Erythroblast (primary cell): ENCODE results near the gene LHFPL4.

ENCODE experiments used
- GATA1 ChIP-seq: IDR thresholded peaks from 2 replicates; pipeline ENCODE4 v1.6.1; 2011; ENCODE audit warnings: low read depth, mild to moderate bottlenecking, control low read depth, low read length, moderate library complexity
- POLR2A ChIP-seq: IDR thresholded peaks from 2 replicates; pipeline ENCODE4 v1.6.1; 2011; ENCODE audit warnings: mild to moderate bottlenecking, low read length

DNA sequence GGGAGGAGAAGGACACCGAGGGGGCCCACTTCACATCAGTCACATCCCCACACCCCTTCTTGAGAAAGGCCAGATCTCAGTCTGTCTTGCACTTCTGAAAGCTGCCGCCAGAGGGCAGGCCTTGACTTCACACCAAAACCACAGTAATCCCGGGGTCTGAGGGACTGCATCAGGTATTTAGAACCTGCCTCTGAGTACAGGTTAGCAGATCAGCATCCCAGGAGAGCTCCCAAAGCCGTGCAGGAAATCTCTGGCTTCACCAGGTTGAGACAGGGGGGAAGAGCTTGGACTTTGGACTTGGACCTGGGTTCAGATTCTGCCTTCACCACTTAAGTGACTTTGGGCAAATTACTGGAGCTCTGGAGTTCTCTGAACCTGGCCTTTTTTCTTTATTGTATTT, 50.3 kb downstream of the LHFPL4 start:
- no peak for TF ChIP-seq POLR2A
- no peak for TF ChIP-seq GATA1
